Measurements from ENCODE around the gene STXBP2. TPM values are rescaled to one million over a fixed set of nuclear protein-coding genes. Genes with fewer than 3 reads are reported as not detected.

Gene STXBP2
- total and polyA plus RNA-seq, 4 donors: 80.3 to 455 (median 195) TPM

DNA sequence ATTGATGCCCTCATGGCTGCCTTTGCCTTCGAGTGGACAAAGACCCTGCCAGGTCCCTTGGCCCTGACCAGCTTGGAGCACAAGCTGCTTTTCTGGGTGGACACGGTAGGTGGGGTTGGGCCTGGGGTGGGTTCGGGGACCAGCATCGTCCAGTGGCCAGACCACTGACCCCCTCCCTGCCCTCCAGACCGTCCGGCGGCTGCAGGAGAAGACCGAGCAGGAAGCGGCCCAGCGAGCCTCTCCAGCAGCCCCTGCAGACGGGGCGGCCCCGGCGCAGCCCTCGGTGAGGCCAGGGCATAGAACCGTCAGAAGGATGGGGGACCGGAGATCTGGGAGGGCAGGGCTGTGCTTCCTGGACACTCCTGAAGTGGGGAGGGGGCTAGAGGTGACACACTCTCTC lies 30.6 kb upstream of the STXBP2 start:
- H3K27me3 ChIP-seq (ENCODE audit: control insufficient read depth in 3 of 3, insufficient read depth in 3 of 3, low read length in 2 of 3): peaks cover 0 to 4% (median 0%) of the 10 kb centered on the region in 3 donors
- H3K9me3 ChIP-seq (ENCODE audit: control insufficient read depth in 4 of 4, insufficient read depth in 3 of 4, low read length in 3 of 4): peaks cover 0 to 2% (median 0%) of the 10 kb centered on the region in 4 donors
- DNase-seq: no peak
- no peak for ATAC-seq (ENCODE audit: insufficient read depth, low FRiP score)
- no peak overlapping the region for H3K9ac ChIP-seq (ENCODE audit: insufficient read depth in 1 of 2, low read length in 2 of 2)
- H3K4me1 ChIP-seq (ENCODE audit: control insufficient read depth in 5 of 5, insufficient read depth in 5 of 5, low read length in 5 of 5): peaks cover 0 to 6% (median 0%) of the 10 kb centered on the region in 5 donors
- no peak overlapping the region for H3K4me3 ChIP-seq
- H3K27ac ChIP-seq (ENCODE audit: low read depth in 1 of 2, low read length in 1 of 2): no peak overlapping the region
- no peak for TF ChIP-seq CTCF (IDR thresholded peaks at IDR 0.05; ENCODE audit: control extremely low read depth, extremely low read depth)
- H3K36me3 ChIP-seq (ENCODE audit: control insufficient read depth in 4 of 4, insufficient read depth in 4 of 4, low read length in 4 of 4): no peaks in the 10 kb centered on the region
- 86 to 89% methylated on average over 17 of the region's 17 CpGs for WGBS, 2 donors

- WGBS, 2 donors: 67 to 79% methylated on average over 10 of the region's 10 CpGs
- no peak for ATAC-seq (ENCODE audit: insufficient read depth, low FRiP score)
- H3K9ac ChIP-seq (ENCODE audit: insufficient read depth in 1 of 2, low read length in 2 of 2): no peak overlapping the region
- peaks cover 0 to 6% (median 0%) of the 10 kb centered on the region in 5 donors for H3K4me1 ChIP-seq (ENCODE audit: control insufficient read depth in 5 of 5, insufficient read depth in 5 of 5, low read length in 5 of 5)
- peaks cover 0 to 2% (median 0%) of the 10 kb centered on the region in 4 donors for H3K9me3 ChIP-seq (ENCODE audit: control insufficient read depth in 4 of 4, insufficient read depth in 3 of 4, low read length in 3 of 4)
- no peak overlapping the region for H3K4me3 ChIP-seq
- TF ChIP-seq CTCF (IDR thresholded peaks at IDR 0.05; ENCODE audit: control extremely low read depth, extremely low read depth): no peak
- DNase-seq: no peak
- peaks cover 0 to 7% (median 0%) of the 10 kb centered on the region in 4 donors for H3K36me3 ChIP-seq (ENCODE audit: control insufficient read depth in 4 of 4, insufficient read depth in 4 of 4, low read length in 4 of 4)
- no peak overlapping the region for H3K27ac ChIP-seq (ENCODE audit: low read depth in 1 of 2, low read length in 1 of 2)
- H3K27me3 ChIP-seq (ENCODE audit: control insufficient read depth in 3 of 3, insufficient read depth in 3 of 3, low read length in 2 of 3): peaks cover 0 to 4% (median 0%) of the 10 kb centered on the region in 3 donors
These were observed 29.6 kb upstream of the STXBP2 start for GRCh38 chr19:7607212-7607873.

DNA sequence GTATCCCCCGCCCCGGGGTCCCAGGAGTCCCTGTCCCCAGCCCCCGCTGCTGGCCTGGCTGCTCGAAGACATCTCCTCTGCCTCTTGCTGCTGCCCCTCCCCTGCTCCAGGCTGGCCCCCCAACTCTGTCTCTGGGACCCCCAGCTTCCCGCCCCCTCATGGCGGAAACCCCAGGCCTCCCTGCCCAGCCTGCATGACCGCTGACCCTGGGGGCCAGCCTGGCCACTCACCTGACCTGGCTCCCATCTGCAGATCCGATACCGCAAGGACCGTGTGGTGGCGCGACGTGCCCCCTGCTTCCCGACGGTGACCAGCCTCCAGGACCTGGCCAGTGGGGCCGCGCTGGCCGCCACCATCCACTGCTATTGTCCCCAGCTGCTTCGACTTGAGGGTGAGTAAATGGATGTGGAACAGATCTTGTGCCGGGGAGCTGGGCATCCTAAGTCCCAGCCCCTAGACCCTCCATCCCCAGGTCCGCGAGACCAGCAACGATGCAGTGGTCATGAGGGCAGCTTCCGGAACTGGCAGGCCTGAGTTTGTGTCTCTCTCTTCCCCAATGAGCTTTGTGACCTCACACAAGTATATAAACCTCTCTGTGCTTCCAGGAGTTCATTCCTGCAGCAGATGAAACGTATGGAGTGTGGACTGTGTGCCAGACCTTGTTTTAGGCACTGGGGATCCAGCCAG lies 28.9 kb upstream of the STXBP2 start:
- ATAC-seq (ENCODE audit: insufficient read depth, low FRiP score): no peak
- 89 to 92% methylated on average over 24 to 25 of the region's 25 CpGs for WGBS, 2 donors
- H3K27me3 ChIP-seq (ENCODE audit: control insufficient read depth in 3 of 3, insufficient read depth in 3 of 3, low read length in 2 of 3): peaks cover 0 to 4% (median 0%) of the 10 kb centered on the region in 3 donors

More for the DNA sequence above, 28.9 kb upstream of the STXBP2 start:
- no peak for DNase-seq
- Histone ChIP-seq H3K4me3 (no peak overlapping the region), H3K36me3 (ENCODE audit: control insufficient read depth in 4 of 4, insufficient read depth in 4 of 4, low read length in 4 of 4) (peaks cover 0 to 8% (median 0%) of the 10 kb centered on the region in 4 donors), H3K27ac (ENCODE audit: low read depth in 1 of 2, low read length in 1 of 2) (no peak overlapping the region), H3K9ac (ENCODE audit: insufficient read depth in 1 of 2, low read length in 2 of 2) (no peak overlapping the region), H3K4me1 (ENCODE audit: control insufficient read depth in 5 of 5, insufficient read depth in 5 of 5, low read length in 5 of 5) (peaks cover 0 to 3% (median 0%) of the 10 kb centered on the region in 5 donors), H3K9me3 (ENCODE audit: control insufficient read depth in 4 of 4, insufficient read depth in 3 of 4, low read length in 3 of 4) (peaks cover 0 to 2% (median 0%) of the 10 kb centered on the region in 4 donors)
- TF ChIP-seq CTCF (IDR thresholded peaks at IDR 0.05; ENCODE audit: control extremely low read depth, extremely low read depth): no peak
